ENCODE results near the gene PLA2G6. TPM values are rescaled to one million over a fixed set of nuclear protein-coding genes. Genes with fewer than 3 reads are reported as not detected.

Gene PLA2G6
- total and polyA plus RNA-seq, 2 of the 8 experiments (the other 6 are each of a cell fraction or from before 2014, with no cell fraction given) = 13.2 to 21.0 TPM

DNA sequence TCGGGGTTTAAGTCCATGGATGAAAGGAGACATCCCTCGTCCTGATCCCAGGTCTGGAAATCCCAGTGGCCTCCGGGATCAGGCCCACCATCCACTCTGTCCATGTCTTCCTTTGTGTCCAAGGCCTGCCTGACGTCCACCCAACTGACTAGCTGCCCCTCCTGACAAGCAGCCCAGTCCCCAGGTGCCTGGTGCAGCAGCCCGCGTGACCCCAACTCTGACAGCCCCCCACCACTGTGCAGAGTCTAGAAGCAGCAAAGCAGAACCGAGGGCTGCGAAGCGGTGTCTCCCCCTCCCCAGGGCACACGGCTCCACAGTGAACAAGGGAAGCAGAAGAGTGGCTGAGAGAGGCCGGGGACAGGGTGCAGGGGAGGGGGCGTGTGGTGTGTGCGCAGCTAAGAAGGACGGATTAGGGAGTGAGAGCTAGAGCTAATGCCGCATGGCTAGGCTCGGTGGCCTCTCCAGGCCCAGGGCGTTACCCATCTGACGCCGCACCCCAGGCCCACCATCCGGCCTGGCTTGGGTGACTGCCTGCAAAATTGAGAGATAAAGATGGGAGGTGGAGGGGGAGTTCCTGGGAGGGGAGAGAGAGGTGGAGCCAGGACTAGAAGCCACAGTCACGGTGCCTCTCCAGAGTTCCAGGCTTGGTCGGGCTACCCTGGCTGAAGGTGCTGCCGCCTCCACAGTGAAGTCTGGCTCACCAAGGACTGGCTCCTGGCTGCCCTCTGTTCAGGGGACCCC is 54.5 kb downstream of the PLA2G6 start:
- H3K23me2 ChIP-seq (ENCODE audit: low read depth, low read length) = no peaks in the 10 kb centered on the region
- no peak overlapping the region for H4K5ac ChIP-seq (ENCODE audit: insufficient read length, low read depth, low read length)
- H2BK5ac ChIP-seq (ENCODE audit: low read depth, low read length) = no peak overlapping the region
- ChIA-PET POLR2A (ENCODE audit: partially characterized antibody) (no interaction called here), CTCF (ENCODE audit: partially characterized antibody) (interaction anchor here (1.3 to 8.4 kb wide), 3 partner anchors 14 to 58 kb away, joined by 3 to 93 read pairs (median 84); partner anchors contain the start of gene BAIAP2L2)
- H3K4me2 ChIP-seq (ENCODE audit: insufficient read depth in 1 of 2, low read depth in 2 of 2, low read length in 2 of 2) = no peak overlapping the region
- no peak for FAIRE-seq
- no peaks in the 10 kb centered on the region for H3K9me3 ChIP-seq (ENCODE audit: insufficient read depth in 2 of 2, low read depth in 1 of 2, low read length in 1 of 2)
- H3K36me3 ChIP-seq (ENCODE audit: control insufficient read depth in 2 of 4, insufficient read depth in 4 of 4, low read length in 3 of 4) = no peaks in the 10 kb centered on the region
- WGBS, 2 experiments (ENCODE audit: extremely low coverage in 1 of 2, insufficient coverage in 1 of 2, insufficient read length in 1 of 2, insufficient replicate concordance in 2 of 2, low coverage in 1 of 2, low lambda C conversion rate in 2 of 2, missing lambda C conversion rate in 1 of 2) = 92% methylated on average over 22 of the region's 23 CpGs; no CpG with 5 or more reads in 1 of the 2 experiments
- H4K20me1 ChIP-seq (replicated peaks in 1 of 2; ENCODE audit: control insufficient read depth in 1 of 2, insufficient read depth in 2 of 2, low read length in 2 of 2) = peaks cover 0 to 4% of the 10 kb centered on the region in 2 experiments
- H3K79me2 ChIP-seq (ENCODE audit: control insufficient read depth in 1 of 2, insufficient read depth in 2 of 2, low read length in 2 of 2) = no peaks in the 10 kb centered on the region
- H2AK5ac ChIP-seq (ENCODE audit: low read depth, low read length) = no peak overlapping the region
- no peak overlapping the region for H3K27ac ChIP-seq (ENCODE audit: low read depth, low read length)
- no peaks in the 10 kb centered on the region for H3K4me1 ChIP-seq (replicated peaks in 1 of 4; ENCODE audit: control insufficient read depth in 3 of 4, insufficient read depth in 4 of 4, low read length in 3 of 4)
- no peaks in the 10 kb centered on the region; the same call in 1 of the 2 replicates for H3K79me1 ChIP-seq (ENCODE audit: low read depth, low read length)
- TF ChIP-seq, protein P1, sequence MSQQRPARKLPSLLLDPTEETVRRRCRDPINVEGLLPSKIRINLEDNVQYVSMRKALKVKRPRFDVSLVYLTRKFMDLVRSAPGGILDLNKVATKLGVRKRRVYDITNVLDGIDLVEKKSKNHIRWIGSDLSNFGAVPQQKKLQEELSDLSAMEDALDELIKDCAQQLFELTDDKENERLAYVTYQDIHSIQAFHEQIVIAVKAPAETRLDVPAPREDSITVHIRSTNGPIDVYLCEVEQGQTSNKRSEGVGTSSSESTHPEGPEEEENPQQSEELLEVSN (IDR thresholded peaks at IDR 0.05) = no peak
- TF ChIP-seq GTF2F1 (IDR thresholded peaks at IDR 0.05; ENCODE audit: borderline replicate concordance, low read depth, low read length) (no peak), KDM1A (IDR thresholded peaks at IDR 0.05; ENCODE audit: borderline replicate concordance, low read length) (no peak), SUZ12 (IDR thresholded peaks at IDR 0.05; ENCODE audit: low read length) (no peak), KDM5A (IDR thresholded peaks at IDR 0.05; ENCODE audit: low read length) (no peak), ATF2 (IDR thresholded peaks at IDR 0.05; ENCODE audit: low read length) (no peak), CTBP2 (IDR thresholded peaks at IDR 0.05; ENCODE audit: borderline replicate concordance, insufficient read depth, insufficient read length, low read length) (no peak)
- DNase-seq (ENCODE audit: low read depth in 1 of 2, low spot score in 2 of 2) = no peak
- no peak overlapping the region for H3K14ac ChIP-seq (ENCODE audit: insufficient read length)
- H3K23ac ChIP-seq (ENCODE audit: insufficient read length) = no peak overlapping the region
- H3K4me3 ChIP-seq (ENCODE audit: extremely low read depth in 1 of 4, insufficient read depth in 2 of 4, low read depth in 3 of 4, low read length in 4 of 4) = no peak overlapping the region
- no peak overlapping the region for H3K56ac ChIP-seq (replicated peaks; ENCODE audit: insufficient read length, low read depth, low read length)
- no peak overlapping the region for H2BK20ac ChIP-seq (ENCODE audit: low read length)
- H4K91ac ChIP-seq (replicated peaks; ENCODE audit: insufficient read length, low read length) = no peak overlapping the region
- no peak overlapping the region for H3K4ac ChIP-seq (replicated peaks; ENCODE audit: insufficient read length, low read depth, low read length)
- H2BK12ac ChIP-seq (ENCODE audit: low read depth, low read length) = no peak overlapping the region
- H3K27me3 ChIP-seq (replicated peaks in 1 of 4; ENCODE audit: control insufficient read depth in 3 of 4, extremely low read depth in 1 of 4, insufficient read depth in 3 of 4, low read length in 3 of 4) = no peaks in the 10 kb centered on the region
- no peak overlapping the region for H2AFZ ChIP-seq (ENCODE audit: low read length)
- no peak overlapping the region for H3K9ac ChIP-seq (replicated peaks in 1 of 4; ENCODE audit: extremely low read depth in 1 of 4, low read depth in 3 of 4, low read length in 3 of 4)
- peak overlapping the region; percentile 46; the same call in 1 of the 2 replicates for H4K8ac ChIP-seq (ENCODE audit: extremely low read depth, insufficient read depth, low read length)
- no peak overlapping the region for H3K18ac ChIP-seq (ENCODE audit: extremely low read depth, low read length)
- H2BK120ac ChIP-seq (replicated peaks; ENCODE audit: low read depth, low read length) = no peak overlapping the region
- H2BK15ac ChIP-seq (ENCODE audit: low read length) = no peak overlapping the region
